Measurements from ENCODE around the gene PROM1. TPM values are rescaled to one million over a fixed set of nuclear protein-coding genes. Genes with fewer than 3 reads are reported as not detected.

PROM1 gene
- polyA plus RNA-seq, 3 donors: 0.33 to 7.1 TPM; not detected in 1

DNA sequence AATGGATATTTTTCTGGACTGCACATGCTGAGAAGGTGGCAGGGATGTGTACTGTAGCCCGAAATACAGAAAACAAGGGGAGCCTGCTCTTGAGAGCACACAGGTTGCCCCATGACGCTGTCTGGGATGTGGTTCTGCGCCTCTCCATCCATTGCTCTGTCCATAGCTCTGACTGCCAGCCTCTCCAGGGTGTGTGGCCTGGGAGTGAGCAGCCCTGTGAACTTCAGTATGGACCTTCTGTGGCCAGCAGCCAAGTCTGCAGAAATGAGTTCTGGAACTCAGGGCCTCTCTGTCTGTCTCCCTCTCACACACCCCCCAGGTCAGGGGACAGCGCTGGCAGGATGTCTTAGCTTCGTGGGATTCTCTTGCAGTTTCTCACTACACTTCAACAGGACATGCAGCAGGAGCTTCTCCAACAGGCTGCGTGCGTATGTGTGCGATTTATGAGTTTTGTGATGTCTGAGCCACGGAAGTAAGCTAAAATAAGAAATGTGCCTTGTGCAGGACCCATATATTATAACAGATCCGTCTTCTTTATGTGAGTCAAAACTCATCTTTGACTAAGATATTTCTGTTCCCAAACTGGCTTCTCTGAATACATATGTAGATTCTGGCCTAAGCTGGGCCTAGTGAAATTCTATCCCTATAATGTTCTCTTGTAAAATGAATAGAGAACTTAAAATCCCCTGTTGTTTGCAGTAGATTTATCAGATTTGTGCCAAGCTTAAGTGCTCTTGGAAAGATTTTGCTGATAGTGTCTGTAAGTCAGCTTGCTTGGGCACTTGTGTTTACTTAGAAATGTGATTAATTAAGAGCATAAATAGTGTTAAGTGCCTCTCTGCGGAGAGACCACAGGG lies 40.0 kb downstream of the PROM1 start:
- no peak overlapping the region for H3K27ac ChIP-seq (ENCODE audit: low read depth, low read length)
- 71 to 76% (median 72%) methylated on average over 11 of the region's 11 CpGs for WGBS, 3 donors

DNA sequence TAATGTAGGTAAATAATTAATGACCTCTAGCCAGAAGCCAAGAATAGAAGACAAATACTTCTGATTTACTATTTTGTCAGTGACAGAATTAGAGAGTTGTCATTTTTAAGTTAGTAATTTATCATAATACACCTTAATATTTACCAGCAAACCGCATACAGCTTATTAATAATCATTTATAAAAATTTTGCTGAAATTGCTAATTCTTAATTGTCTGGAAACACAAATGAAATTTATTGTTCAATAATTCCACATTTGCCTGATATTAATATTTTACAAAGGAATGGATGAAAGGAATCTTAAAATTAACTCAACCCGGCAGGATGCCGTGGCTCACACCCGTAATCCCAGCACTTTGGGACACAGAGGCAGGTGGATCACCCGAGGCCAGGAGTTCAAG lies 44.7 kb downstream of the PROM1 start:
- WGBS, 3 donors: 85 to 94% (median 93%) methylated on average over 5 of the region's 5 CpGs
- H3K27ac ChIP-seq (ENCODE audit: low read depth, low read length): no peak overlapping the region

DNA sequence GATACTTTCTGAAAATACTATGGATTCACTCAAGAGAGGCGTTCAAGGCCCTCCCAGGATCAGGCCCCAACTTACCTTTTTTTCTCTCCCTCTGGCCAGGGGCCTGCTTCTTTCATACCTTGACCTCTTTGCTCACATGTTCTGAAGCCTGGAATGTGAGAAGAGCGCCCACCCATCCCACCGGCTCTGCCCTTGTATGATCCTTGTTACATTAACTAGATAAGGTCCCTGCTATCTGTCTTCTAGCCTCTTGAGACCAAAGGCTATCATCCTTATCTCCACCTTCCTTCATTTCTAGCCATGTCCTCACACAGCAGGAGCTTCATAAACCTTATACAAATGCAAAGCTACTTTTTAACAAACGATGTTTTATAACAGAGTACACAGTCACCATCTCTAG lies 45.9 kb downstream of the PROM1 start:
- H3K27ac ChIP-seq (ENCODE audit: low read depth, low read length): no peak overlapping the region
- WGBS, 3 donors: 90 to 93% (median 91%) methylated on average over 4 of the region's 4 CpGs

DNA sequence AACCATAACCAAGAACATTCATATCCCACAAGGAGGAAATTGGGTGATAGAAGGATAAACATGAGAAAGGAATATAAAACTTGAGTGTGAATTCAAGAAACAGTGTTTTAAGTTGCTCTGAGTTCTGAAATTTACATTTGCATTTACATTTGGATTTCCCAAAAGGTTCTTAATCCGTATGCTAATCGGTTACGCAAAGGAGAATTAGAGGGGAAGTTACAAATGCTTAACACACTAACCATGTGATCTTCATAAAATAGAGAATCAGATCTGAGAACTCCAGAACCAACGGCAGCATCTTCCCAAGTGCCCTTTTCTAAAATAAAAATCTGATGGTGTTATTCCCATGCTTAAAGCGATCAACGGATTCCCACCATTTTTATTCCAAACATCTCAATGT lies 48.0 kb downstream of the PROM1 start:
- WGBS, 3 donors: 73 to 96% (median 81%) methylated on average over 6 of the region's 6 CpGs
- no peak overlapping the region for H3K27ac ChIP-seq (ENCODE audit: low read depth, low read length)

DNA sequence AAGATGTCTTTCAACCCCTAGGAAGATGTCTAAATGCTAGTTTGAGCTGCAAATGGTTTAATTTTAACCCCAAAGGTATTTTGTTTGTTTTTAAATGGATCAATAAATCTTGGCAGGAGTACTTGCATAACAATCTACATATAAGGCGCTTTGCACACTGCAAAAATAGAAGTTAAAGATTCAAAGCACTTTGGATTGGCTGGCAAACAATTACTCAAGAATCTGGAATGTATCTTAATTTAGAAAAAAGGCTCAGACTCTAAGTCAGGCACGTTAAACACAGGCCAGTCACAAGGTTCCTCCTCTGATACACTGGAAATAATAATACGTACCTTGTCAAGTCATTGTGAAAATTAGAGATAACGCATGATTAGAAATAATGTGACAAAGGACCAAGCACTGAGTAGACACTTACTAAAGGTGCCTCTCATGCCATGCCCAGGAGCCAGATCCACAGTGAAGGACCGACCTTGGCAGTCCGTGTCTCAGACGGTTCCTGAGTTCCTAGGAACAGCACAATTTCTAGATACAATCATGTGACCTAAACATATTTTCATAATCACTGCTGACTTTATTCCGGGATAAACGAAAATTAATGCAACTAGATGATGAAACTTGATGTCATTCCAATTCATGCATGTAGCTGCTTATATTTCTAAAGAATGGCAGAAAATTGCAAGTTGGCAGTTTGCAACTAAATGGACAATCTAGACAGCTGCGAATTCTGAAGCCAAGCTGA lies 49.6 kb downstream of the PROM1 start:
- WGBS, 3 donors: 27 to 57% (median 48%) methylated on average over 10 of the region's 10 CpGs
- H3K27ac ChIP-seq (ENCODE audit: low read depth, low read length): no peak overlapping the region

DNA sequence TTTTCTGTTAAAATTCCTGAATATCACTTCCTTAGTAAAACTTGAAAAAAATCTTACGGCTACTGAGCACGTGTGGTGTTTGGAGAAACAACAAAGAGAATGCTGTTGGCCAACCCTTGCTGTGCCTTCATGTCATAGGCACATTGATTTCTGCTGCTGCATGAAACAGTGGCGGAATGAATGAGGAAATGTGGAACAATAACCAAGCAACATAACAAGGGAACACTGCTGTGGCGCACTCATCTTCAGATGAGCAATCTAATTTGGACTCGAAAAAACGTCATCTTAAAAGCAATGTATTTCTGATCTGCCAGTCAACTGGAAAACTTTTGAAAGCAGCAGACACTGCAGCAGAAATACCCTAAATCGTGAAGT lies 51.4 kb downstream of the PROM1 start:
- 50 to 60% (median 52%) methylated on average over 7 of the region's 7 CpGs for WGBS, 3 donors
- H3K27ac ChIP-seq (ENCODE audit: low read depth, low read length): no peak overlapping the region

DNA sequence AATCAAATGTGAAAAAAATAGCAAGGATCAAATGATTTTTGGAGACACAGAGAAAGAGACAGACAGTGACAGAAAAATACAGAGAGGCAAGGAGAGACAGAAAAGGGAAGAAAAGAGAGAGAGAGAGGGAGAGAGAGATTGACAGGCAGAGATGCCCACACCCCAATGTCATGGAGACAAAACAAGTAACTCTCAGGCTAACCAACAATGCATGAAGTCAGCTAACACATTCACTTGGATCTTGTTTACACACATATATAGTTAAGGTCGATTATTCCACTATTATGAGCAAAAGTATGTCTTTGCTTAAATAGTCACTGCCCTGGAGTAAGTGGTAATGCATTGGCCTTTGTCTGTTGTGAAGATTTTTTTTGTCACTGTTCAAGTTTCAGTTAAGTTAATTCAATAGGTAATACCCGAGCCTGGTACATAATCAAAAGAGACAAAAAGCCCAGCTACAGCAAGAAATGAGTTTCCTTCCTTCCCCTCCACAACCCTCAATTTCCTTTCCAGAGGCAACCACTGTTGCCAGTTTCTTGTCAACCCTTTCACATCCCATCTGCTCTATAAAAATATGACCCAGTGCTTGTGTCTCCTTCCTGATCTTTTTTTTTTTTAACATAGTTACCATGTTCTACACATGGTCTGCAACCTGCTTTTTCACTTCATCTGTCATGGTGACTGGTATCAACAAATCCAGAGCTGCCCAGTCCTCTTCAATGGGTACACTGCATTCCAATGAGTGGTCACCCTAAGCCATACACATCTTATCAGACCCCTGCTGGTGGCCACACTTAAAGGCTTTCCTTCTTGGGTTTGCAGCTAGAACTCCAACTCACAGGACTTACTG lies 52.1 kb downstream of the PROM1 start:
- WGBS, 3 donors: 22 to 39% (median 29%) methylated on average over 2 of the region's 2 CpGs
- no peak overlapping the region for H3K27ac ChIP-seq (ENCODE audit: low read depth, low read length)

DNA sequence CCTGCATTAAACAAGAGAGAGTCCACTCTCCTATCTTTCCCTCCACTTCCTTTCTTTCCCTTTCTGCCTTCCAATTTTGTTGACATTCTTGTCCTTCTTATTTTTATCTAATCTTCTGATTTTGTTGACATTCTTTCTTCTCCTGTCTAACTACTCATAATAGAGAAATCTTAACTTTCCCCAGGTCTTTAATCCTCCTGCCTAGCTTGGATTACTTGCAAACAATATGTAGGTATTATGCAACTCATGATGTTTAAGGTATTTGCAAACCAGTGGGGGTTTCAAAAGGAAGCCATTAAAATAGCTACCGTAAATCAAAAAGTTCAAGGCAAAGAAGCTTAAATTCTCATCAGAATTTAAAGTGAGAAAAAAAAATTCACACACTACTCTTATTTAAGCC lies 53.9 kb downstream of the PROM1 start:
- H3K27ac ChIP-seq (ENCODE audit: low read depth, low read length): no peak overlapping the region
- WGBS, 3 donors: 39 to 61% (median 56%) methylated on average over 1 of the region's 1 CpG

DNA sequence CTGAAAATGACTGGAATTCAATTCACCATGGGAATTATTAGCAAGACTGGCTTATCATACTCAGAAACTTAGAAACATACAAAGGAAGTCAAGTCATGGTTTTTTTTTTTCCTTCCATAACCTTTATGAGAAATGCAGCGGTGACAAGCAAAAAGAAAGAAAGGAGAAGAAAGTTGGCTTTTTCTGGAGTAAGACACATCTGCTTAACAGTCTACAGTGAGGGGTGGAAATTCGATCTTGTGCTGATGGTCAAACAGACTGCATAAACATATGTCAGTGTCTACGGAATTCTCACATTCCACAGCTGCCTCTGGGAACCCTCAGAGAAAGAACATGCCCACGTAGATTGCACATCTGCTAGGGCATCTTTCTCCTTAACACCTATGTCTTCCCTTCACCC lies 54.6 kb downstream of the PROM1 start:
- H3K27ac ChIP-seq (ENCODE audit: low read depth, low read length): no peak overlapping the region
- 30 to 39% (median 38%) methylated on average over 4 of the region's 4 CpGs for WGBS, 3 donors

DNA sequence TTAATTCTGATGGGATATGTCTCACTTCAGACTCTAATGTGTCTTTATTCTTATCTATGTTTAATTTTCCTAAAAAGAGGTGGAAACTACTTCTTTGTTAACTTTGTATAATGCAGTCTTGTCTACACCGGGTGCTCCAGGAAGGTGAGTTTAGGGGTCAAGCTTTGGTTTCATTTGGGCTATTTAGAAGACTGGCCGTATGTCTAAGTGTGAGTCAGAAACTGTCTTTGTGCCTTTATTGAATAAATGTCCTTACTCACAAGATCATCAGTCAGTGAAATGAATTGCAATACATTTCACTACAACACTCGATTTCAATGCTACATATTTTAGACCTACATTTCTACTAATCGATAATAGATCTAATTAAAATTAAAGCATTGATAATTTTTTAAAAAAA lies 56.2 kb downstream of the PROM1 start:
- no peak overlapping the region for H3K27ac ChIP-seq (ENCODE audit: low read depth, low read length)
- WGBS, 3 donors: 80 to 87% (median 86%) methylated on average over 4 of the region's 4 CpGs

DNA sequence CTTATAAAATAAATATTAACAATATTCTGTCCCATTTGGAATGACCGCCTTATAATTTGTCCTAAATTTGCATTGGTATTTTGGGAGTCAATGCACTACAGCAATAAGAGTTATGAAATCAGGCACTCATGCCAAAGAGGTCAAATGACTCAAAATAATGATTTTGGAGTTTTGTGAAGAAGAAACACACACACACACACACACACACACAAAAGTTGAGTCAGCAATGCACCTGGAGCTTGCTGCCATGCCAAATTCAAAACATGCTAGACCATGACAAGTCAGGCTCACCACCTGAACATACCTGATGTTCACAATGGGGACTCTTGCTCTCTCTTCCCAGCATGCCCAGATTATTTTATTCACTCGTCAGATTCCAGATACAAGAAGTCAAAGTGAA lies 56.7 kb downstream of the PROM1 start:
- 57 to 82% (median 79%) methylated on average over 2 of the region's 2 CpGs for WGBS, 3 donors

DNA sequence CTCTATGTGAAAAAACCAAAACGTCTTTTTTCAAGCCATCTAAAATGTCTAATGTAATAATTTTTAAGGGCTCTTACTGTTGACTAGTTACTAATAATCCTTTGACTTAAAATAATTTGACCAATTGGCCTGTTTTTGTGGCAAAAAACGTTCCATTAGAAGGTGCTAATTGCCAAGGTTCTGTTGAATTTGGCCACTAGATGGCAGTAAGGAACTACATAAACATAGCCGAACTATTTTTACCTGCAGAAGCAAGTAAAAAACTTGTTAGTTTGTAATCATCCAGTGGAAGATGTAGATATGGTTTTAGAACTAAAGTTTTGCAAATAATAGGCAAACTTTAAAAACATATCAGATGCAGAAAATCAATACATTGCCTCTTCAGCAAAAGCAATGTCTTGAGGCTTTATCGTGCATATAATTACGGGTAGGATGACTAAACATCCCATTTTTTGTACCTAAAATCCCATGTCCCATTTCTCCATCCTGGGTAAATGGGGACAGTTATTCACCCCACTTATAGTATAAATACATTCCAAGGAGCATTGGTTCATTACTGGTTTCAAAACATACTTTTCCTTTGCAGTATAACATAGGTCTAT lies 57.6 kb downstream of the PROM1 start:
- WGBS, 3 donors: 38 to 40% (median 39%) methylated on average over 5 of the region's 5 CpGs
- no peak overlapping the region for H3K27ac ChIP-seq (ENCODE audit: low read depth, low read length)

More for the DNA sequence above, 56.7 kb downstream of the PROM1 start:
- no peak overlapping the region for H3K27ac ChIP-seq (ENCODE audit: low read depth, low read length)

DNA sequence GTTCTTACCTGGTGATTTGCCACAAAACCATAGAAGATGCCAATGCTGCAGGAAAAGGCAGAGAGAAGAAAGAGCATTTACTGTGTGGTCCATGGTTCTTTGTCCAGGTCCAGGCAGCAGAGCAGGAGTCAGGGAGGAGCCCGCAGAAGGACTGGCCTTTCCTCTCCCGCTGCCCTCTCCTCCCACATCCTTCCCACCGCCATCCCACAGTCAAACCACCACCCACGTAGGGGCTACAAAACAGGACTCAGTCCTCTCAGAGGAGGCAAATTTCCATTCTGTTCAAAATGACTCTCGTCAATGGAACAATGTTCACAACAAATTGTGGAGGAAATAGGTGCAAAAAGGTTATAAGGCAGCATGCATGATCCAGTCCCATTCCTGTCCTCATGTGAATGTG lies 58.6 kb downstream of the PROM1 start:
- 70 to 77% (median 76%) methylated on average over 5 of the region's 5 CpGs for WGBS, 3 donors
- H3K27ac ChIP-seq (ENCODE audit: low read depth, low read length): no peak overlapping the region

DNA sequence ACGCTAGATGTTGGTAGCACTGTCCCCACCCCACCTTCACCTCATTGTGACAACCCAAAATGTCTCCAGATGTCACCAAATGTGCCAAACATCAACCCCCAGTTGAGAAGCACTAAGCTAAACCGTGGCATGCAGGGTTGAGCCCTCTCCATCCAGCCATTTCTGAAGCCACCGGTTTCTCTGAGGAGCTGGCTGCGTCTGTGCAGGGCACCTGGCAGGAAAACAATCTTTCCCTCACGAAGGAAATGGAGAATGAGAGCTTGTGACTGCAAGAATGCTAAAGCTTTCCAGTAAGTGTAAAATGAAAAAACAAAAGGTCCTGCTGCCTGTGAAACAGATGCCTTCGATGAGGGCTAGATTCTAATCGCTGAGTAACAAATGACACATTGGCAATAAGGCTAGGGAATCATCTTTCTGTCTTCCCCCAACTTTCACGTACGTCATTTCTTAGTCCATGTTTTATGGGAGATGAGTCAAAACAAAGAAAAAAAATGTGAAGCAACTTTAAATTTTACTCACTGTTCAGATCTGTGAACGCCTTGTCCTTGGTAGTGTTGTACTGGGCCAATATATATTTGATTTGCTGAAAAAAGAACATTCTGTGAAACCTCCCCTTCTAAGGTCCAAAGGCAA lies 59.9 kb downstream of the PROM1 start:
- H3K27ac ChIP-seq (ENCODE audit: low read depth, low read length): no peak overlapping the region
- 65 to 74% (median 73%) methylated on average over 10 of the region's 10 CpGs for WGBS, 3 donors

DNA sequence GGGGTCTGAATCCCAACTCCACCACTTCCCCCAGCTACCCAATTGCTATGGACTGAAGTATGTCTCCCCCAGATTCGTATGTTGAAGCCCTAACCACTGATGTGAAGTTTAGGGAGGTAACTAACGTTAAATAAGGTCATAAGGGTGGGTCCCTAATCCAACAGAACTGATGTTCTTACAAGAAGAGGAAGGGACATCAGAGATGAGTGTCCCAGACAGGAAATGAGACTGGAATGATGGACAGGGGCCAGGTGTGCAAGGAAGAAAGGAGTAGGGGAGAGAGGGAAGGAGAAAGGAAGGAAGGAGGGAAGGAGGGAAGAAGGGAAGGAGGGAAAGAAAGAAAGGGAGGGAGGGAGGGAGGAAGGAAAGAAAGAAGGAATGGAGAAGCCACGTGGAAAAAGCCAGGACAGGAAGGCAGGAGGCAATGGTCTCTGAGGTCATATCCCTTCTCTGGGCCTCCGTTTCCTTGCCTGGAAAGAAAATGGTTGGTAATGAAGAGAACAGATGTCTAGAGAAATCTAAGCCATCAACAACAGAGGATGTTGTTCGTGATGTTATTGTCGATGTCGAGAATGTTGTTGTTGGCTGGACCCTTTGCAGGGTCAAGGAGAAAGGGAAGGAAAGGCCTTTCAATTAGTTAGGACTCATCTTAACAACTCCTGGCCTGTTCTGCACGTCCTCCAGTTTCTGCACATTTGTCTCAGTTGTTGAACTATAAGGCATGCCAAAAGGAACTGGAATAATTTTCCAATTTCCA lies 61.8 kb downstream of the PROM1 start:
- no peak overlapping the region for H3K27ac ChIP-seq (ENCODE audit: low read depth, low read length)
- 67 to 70% (median 68%) methylated on average over 8 of the region's 8 CpGs for WGBS, 3 donors

DNA sequence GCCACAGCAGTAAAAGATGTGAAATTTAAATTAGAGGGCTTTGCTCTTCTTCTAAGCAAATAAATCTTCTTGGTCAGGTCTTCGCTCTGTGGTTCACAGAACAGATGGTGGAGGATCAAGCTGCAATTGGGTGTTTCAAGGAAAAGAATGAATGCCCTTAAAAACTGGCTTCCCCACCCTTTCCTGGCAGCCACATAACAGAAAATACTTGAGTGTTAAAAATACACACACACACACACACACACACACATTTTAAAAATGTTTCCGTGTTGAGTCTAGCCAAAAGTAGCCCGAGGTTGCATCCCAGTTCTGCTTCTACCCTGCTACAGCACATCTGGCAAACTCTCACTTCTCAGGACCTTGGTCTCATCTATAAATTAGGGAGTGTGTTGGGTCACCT lies 64.2 kb downstream of the PROM1 start:
- no peak overlapping the region for H3K27ac ChIP-seq (ENCODE audit: low read depth, low read length)

DNA sequence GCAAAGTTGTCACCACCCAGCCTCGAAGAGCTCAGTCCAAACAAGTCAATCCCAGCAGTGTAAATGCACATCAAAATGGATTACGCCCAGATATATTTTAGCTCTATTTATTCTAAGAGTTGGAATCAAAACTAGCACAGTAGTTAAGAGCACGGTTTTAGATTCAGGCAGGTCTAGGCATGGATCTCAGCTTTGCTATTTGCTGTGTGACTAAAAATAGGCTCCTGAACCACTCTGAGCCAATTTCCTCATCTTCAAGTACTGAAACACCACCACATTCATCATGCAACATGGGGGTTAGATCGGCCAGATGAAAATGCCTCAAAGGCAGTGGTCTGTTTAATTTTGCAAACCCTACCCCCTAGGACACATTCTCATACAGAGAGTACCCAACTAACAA lies 65.0 kb downstream of the PROM1 start:
- no peak overlapping the region for H3K27ac ChIP-seq (ENCODE audit: low read depth, low read length)
- WGBS, 3 donors: 79 to 85% (median 84%) methylated on average over 4 of the region's 4 CpGs

More for the DNA sequence above, 64.2 kb downstream of the PROM1 start:
- WGBS, 3 donors: 39 to 46% (median 42%) methylated on average over 3 of the region's 3 CpGs

Measured in adipose tissue (tissue), 3 donors.